HG02571 (cell line): ENCODE results near the gene SNX10.

ENCODE experiments used
- ATAC-seq: cut with Tn5 transposase; IDR thresholded peaks from one replicate; pipeline ENCODE4 v1.9.1; 2021; ENCODE audit warnings: mild to moderate bottlenecking, moderate library complexity; ENCODE audit not compliant: unreplicated experiment

Gene SNX10

GRCh38 chr7:26332698-26333097, 41.0 kb downstream of the SNX10 start:
- ATAC-seq, result no peak

- no peak for ATAC-seq
These were observed 42.7 kb downstream of the SNX10 start for GRCh38 chr7:26334166-26334859.

- ATAC-seq, result no peak
These were observed 45.7 kb downstream of the SNX10 start for GRCh38 chr7:26337232-26337865.

- no peak for ATAC-seq
These were observed 48.9 kb downstream of the SNX10 start for GRCh38 chr7:26340476-26341018.

- no peak for ATAC-seq
These were observed 51.7 kb downstream of the SNX10 start for GRCh38 chr7:26343320-26343832.

GRCh38 chr7:26343837-26344236, 52.2 kb downstream of the SNX10 start:
- no peak for ATAC-seq

- no peak for ATAC-seq
These were observed 53.5 kb downstream of the SNX10 start for GRCh38 chr7:26345202-26345601.

- no peak for ATAC-seq
These were observed 54.2 kb downstream of the SNX10 start for GRCh38 chr7:26345837-26346236.

- ATAC-seq, result no peak
These were observed 55.0 kb downstream of the SNX10 start for GRCh38 chr7:26346611-26347203.

- no peak for ATAC-seq
These were observed 56.7 kb downstream of the SNX10 start for GRCh38 chr7:26348234-26348851.

GRCh38 chr7:26349005-26349915, 57.6 kb downstream of the SNX10 start:
- ATAC-seq, result no peak

- ATAC-seq, result no peak
These were observed 59.5 kb downstream of the SNX10 start for GRCh38 chr7:26351171-26351570.

- no peak for ATAC-seq
These were observed 64.6 kb downstream of the SNX10 start for GRCh38 chr7:26356229-26356628.

GRCh38 chr7:26356929-26357798, 65.5 kb downstream of the SNX10 start:
- no peak for ATAC-seq

- ATAC-seq, result no peak
These were observed 66.1 kb downstream of the SNX10 start for GRCh38 chr7:26357799-26358151.

GRCh38 chr7:26360650-26361049, 69.0 kb downstream of the SNX10 start:
- ATAC-seq, result no peak

- no peak for ATAC-seq
These were observed 70.0 kb downstream of the SNX10 start for GRCh38 chr7:26361637-26362036.

GRCh38 chr7:26363465-26363864, 71.8 kb downstream of the SNX10 start:
- no peak for ATAC-seq

GRCh38 chr7:26365077-26365900, 73.6 kb downstream of the SNX10 start:
- ATAC-seq, result peak; percentile 79
